ENCODE measurements around the gene SND1.

The SND1 gene

DNA sequence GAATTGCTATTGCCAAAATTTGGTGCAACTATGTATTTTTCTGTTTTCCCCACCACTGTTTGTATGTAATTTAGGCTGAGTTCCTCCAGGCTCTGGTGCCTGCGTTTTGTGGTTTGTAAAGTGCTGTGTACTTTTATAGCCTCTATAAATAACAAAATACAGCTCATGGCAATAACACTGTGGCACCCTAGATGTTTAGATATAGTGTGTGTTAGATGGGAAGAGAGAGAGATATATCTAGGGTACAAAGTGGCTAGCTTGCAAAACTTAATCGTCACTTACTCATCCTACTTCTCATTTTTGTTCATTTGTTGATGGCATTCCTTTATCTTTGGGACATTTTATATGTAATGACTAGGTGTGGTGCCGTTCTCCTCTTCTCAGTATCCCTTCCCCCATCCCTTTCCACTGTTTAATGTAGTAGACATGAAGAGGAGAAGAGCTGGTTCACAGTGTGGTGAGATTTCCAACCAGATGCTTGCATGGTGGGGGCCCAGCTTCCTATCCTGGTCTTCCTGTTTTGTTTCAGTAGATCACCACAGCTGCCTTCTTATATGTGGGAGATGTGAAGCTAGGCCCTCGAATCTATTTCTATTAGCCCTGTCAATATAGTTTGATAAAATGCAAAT, 115.0 kb downstream of the SND1 start:
- no peak for DNase-seq (ENCODE audit: low read depth in 2 of 2)

DNA sequence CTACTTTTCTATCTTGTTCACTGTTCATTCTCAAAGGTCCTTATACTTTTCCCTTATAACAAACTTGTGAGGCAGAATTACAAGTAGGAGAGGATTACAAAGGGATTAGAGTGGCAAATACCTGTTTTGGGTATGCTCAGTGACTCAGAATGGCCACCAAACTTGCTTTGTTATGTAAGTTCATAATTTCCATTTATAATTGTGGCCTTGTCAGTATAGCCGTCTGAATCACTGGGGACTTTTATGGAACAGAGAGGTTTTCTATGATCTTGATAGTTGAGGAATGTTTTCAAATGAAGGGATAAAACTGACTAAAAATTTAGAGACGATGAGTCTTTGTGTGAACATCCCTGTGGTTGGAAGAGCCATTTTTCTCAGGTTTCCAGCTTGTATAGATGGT, 116.2 kb downstream of the SND1 start:
- no peak for DNase-seq (ENCODE audit: low read depth in 2 of 2)

- no peak for DNase-seq (ENCODE audit: low read depth in 2 of 2)
These were observed 117.1 kb downstream of the SND1 start for GRCh38 chr7:127769137-127769536.

DNA sequence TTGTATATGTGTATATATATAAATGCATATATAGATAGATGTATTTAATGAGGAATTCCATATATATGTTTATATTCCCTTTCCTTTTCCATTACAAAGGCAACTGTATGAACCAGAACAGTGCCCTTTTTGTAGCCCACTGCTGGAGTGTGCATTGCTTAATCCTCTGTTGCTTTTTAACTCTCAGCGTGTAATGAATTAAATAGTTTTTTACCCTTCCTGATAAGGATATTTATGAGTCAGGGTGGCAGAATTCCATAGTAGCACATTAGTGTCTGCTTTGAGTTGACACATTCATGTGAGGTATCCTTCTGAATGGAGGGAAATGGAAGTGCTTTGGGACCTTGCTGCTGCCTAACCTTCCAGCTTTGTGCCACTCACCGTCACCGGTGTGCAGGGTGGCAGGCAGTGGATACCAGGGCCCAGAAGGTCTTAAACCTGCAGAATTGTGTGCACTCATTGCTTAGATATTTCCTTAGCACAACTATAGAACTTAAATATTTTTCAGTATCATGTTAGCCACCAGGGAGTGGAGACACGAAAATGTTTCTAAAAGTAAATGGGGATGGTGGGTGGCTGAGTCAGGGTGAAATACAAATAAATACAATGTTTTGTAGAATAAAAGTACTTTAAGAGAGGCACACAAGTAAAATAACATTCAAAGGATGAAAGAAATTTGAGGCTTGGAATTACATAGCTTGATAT, 117.9 kb downstream of the SND1 start:
- no peak for DNase-seq (ENCODE audit: low read depth in 2 of 2)

GRCh38 chr7:127770885-127771284, 118.9 kb downstream of the SND1 start:
- DNase-seq (ENCODE audit: low read depth in 2 of 2): no peak

DNA sequence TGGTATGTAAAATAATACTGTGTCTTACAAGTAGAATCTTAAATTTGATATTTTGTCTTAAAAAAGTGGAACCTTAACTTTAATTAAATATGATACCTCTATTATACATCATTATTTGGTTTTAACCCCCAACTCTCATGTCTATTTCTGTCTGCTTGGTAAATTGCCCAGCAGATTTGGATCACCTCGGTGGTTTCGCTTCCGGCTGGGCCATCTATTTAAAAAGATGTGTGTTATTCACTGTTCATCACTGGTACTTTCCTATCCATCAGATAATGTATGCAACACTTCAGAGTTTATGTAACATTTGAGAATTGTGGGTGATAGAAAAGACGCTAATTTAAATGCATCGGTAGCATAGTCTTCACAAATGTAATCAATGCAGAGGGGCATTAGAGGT, 119.7 kb downstream of the SND1 start:
- DNase-seq (ENCODE audit: low read depth in 2 of 2): no peak

DNA sequence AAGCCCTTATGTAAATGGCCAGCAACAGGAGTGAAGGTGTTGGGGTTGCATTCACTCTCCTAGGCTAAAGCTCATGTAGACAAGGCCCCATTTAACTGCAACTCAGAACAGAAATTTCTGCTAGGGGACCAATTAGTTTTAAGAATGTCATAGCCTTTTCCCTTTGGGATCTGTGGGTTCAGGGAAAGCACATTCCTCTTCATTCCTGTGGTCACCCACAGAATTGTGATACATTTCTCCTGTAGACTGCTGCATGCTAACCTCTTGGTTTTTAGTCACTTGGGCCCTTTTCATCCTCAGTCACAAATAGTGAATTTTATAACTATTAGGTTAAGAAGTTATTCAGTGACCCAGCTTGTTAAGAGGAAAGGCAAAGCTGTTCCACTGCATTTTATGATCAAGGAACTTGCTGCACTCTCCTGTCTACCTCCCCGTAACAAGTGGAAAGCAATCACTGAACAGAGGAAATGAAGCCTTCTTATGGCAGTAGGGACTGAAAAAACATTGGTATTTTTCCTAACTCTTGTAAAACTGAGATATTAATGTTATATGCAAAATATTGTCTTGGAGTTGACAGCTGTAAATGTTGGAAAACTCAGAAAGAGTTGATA, 124.9 kb downstream of the SND1 start:
- DNase-seq (ENCODE audit: low read depth in 2 of 2): no peak

DNA sequence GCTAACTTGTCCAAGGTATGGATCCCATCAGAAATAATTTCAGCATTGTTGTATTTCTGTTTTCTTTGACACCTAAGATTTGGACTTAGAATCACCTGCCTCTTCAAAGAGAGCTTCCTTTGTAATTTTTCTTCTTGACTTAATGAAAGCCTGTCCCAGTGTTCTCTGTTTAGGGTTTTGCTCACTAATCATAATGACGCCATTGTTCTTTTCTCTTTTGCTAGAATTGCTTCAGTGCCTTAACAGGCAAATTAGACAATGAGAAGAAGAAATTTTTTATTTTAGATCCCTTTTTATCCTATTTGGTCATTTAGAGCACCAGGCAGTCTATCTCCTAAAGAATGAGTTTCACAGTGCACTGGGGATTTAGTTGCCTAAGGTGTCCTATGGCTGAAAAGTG, 128.5 kb downstream of the SND1 start:
- DNase-seq (ENCODE audit: low read depth in 2 of 2): no peak

GRCh38 chr7:127781081-127781480, 129.1 kb downstream of the SND1 start:
- no peak for DNase-seq (ENCODE audit: low read depth in 2 of 2)

DNA sequence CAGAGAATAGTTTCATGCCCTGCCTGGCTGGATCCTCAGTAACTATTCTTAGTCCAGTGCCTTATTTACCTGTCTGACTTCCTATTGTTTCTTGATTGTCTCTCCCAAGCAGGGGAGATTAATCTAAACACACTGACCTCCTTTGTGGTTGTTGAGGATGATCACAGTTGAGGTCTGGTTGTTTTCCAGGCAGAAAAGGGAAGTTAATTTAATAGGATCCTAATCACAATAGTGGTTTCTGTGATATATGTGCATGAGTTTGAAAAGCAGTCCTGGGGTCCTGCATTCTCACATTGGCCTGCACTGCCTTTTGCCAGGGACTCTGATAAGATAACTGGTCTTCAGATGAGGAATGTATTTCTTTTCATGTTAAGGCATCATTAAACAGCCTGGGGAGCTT, 130.1 kb downstream of the SND1 start:
- no peak for DNase-seq (ENCODE audit: low read depth in 2 of 2)

GRCh38 chr7:127782654-127783559, 130.9 kb downstream of the SND1 start:
- no peak for DNase-seq (ENCODE audit: low read depth in 2 of 2)

DNA sequence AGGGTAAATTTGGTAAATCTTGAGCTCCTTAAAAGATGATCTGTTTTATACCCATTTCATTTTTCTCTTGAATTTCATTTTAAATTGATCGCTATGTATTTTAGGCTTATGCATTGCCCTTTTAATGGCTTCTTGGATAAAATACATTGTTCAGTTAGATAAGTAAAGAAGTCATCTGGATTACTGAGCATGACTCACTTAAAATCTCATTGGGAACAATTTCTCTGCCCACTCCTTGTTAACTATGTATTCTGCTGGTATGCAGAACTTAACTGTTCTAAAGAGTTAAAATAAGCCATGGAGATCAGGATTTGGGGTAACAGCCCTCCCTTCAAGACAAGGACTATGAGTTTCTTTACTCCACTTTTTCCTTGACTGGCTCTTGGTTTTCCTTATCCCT, 134.2 kb downstream of the SND1 start:
- DNase-seq (ENCODE audit: low read depth in 2 of 2): no peak

GRCh38 chr7:127789031-127789430, 137.0 kb downstream of the SND1 start:
- DNase-seq (ENCODE audit: low read depth in 2 of 2): no peak

- no peak for DNase-seq (ENCODE audit: low read depth in 2 of 2)
These were observed 139.6 kb downstream of the SND1 start for GRCh38 chr7:127791446-127792189.

GRCh38 chr7:127792528-127793342, 140.7 kb downstream of the SND1 start:
- DNase-seq (ENCODE audit: low read depth in 2 of 2): peak; percentile 9 to 14

GRCh38 chr7:127793582-127793981, 141.6 kb downstream of the SND1 start:
- no peak for DNase-seq (ENCODE audit: low read depth in 2 of 2)

DNA sequence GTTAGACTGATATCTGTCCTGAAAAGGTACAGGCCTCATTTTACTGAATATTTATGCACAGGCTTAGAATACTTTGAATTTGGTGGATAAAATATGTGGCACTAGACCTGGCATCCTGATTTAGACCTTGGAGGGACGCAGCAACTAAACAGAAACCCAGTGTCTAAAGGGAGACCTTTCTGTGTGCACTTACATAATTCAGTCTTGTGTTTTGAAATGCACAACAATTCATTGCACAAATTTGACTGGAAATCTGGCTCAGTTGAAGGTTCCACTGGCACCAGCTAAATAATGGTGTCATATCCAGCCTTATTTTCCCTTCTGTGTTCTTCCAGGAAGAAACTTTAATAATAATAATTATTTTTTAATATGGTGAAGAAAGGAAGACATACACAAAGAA, 142.1 kb downstream of the SND1 start:
- DNase-seq (ENCODE audit: low read depth in 2 of 2): no peak

DNA sequence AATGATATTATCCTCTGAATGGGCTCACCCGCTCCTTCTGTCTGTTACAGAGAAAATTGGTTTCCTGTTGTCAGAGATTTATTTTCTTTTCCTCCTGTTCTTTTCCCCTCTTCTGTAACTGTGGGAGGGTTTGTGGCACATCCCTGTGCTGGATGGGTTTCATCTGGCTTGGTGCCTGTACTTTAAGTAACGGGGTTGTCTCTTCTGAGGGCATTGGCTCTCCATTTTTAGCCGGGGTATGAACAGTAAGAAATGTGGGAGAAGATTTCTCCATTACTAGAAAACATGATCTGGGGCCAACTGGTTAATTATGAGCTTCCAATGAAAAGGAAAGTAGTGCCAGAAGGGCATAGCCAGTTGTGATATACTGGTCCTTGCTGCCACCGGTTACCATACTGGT, 142.6 kb downstream of the SND1 start:
- no peak for DNase-seq (ENCODE audit: low read depth in 2 of 2)

GRCh38 chr7:127798023-127798422, 146.0 kb downstream of the SND1 start:
- DNase-seq (ENCODE audit: low read depth in 2 of 2): no peak

DNA sequence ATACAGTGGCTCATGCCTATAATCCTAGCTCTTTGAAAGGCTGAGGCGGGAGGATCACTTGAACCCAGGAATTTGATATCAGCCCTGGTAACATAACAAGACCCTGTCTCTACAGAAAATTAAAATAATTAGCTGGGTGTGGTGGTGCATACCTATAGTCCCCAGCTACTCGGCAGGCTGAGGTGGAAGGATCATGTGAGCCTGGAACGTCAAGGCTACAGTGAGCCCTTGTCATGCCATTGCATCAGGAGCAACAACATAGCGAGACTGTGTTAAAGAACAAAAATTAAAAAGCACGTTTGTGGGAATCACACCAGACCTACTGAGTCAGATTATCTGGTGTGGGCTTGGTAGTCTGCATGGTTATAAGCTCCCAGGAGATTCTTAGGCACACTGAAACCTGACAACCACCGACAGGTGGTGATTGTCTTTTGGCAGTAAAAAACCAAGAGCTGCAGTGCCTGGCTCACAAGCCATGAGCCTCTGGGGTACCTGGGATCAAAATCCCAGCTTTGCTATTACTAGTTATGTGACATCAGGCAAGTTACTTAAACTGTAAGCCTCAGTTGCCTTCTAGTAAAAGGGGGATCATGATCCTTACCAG, 146.9 kb downstream of the SND1 start:
- DNase-seq (ENCODE audit: low read depth in 2 of 2): no peak

Data from stimulated activated CD8-positive, alpha-beta memory T cell treated with anti-CD3 and anti-CD28 coated beads, Interleukin-2, amount 100 ng/mL, for 48 hours (primary cell).